Choroid plexus epithelial cell (primary cell): ENCODE measurements around the gene NAPSA.

Experiments
- DNase-seq: peaks from one replicate; pipeline ENCODE4 v3.0.0-alpha.2; 2010; ENCODE audit warnings: low read depth
- H3K4me3 ChIP-seq: 2 replicates; pipeline ENCODE4 v1.5.1; 2011; ENCODE audit warnings: low read depth, mild to moderate bottlenecking, control low read depth, low read length, moderate library complexity
- CTCF ChIP-seq: conservative IDR thresholded peaks from 2 replicates; pipeline ENCODE4 v1.5.1; 2011; ENCODE audit warnings: low read depth, mild to moderate bottlenecking, control low read depth, inconsistent platforms, low read length, moderate library complexity

Gene NAPSA

GRCh38 chr19:50311723-50312635 lies 53.5 kb downstream of the NAPSA start:
- no peak for TF ChIP-seq CTCF
- H3K4me3 ChIP-seq, result no peak overlapping the region
- no peak for DNase-seq

GRCh38 chr19:50310759-50311465 lies 54.5 kb downstream of the NAPSA start:
- no peak for DNase-seq
- no peak overlapping the region for H3K4me3 ChIP-seq
- no peak for TF ChIP-seq CTCF

- no peak overlapping the region for H3K4me3 ChIP-seq
- no peak for DNase-seq
- no peak for TF ChIP-seq CTCF
Measured at GRCh38 chr19:50309396-50310125, 55.9 kb downstream of the NAPSA start.

GRCh38 chr19:50308991-50309390 lies 56.4 kb downstream of the NAPSA start:
- no peak for TF ChIP-seq CTCF
- no peak overlapping the region for H3K4me3 ChIP-seq
- DNase-seq, result no peak
